Smooth muscle cell (in vitro differentiated cells): Measurements from ENCODE around the gene NKPD1. TPM values are rescaled to one million over a fixed set of nuclear protein-coding genes. Genes with fewer than 3 reads are reported as not detected.

Experiments
- DNase-seq: peaks from one replicate; lab custom pipeline; 2025; ENCODE audit not compliant: unreplicated experiment; lab: John Stamatoyannopoulos, UW
- H2AFZ ChIP-seq: fragments of 200-600 bp; sonication (generic); 2 replicates; pipeline ENCODE4 v1.6.0; 2016; ENCODE audit warnings: antibody characterized with exemption, low read depth, mild to moderate bottlenecking
- H3F3A ChIP-seq: fragments of 200-600 bp; sonication (generic); 2 replicates; pipeline ENCODE4 v1.6.0; 2017; ENCODE audit warnings: antibody characterized with exemption, low read depth
- H3K27ac ChIP-seq: fragments of 200-600 bp; sonication (generic); 2 replicates; pipeline ENCODE4 v1.5.1; 2016; ENCODE audit warnings: low read depth, mild to moderate bottlenecking
- H3K27me3 ChIP-seq: fragments of 200-600 bp; sonication (generic); 2 replicates; pipeline ENCODE4 v1.6.1; 2016; ENCODE audit warnings: low read depth, mild to moderate bottlenecking
- H3K36me3 ChIP-seq: fragments of 200-600 bp; sonication (generic); 2 replicates; pipeline ENCODE4 v1.5.1; 2016; ENCODE audit warnings: low read depth
- H3K4me1 ChIP-seq: fragments of 200-600 bp; sonication (generic); 2 replicates; pipeline ENCODE4 v1.5.1; 2016; ENCODE audit warnings: low read depth
- H3K4me2 ChIP-seq: fragments of 200-600 bp; sonication (generic); 2 replicates; pipeline ENCODE4 v1.6.0; 2016; ENCODE audit warnings: mild to moderate bottlenecking
- H3K4me3 ChIP-seq: fragments of 200-600 bp; sonication (generic); 2 replicates; pipeline ENCODE4 v1.5.1; 2016; ENCODE audit warnings: mild to moderate bottlenecking
- H3K79me2 ChIP-seq: fragments of 200-600 bp; sonication (generic); 2 replicates; pipeline ENCODE4 v1.6.0; 2016; ENCODE audit warnings: low read depth, mild to moderate bottlenecking
- H3K9ac ChIP-seq: fragments of 200-600 bp; sonication (generic); 2 replicates; pipeline ENCODE4 v1.6.0; 2016; ENCODE audit warnings: low read depth
- H3K9me3 ChIP-seq: fragments of 200-600 bp; sonication (generic); replicated peaks from 2 replicates; pipeline ENCODE4 v1.5.1; 2016; ENCODE audit warnings: low read depth
- H4K20me1 ChIP-seq: fragments of 200-600 bp; sonication (generic); 2 replicates; pipeline ENCODE4 v1.6.0; 2016; ENCODE audit warnings: low read depth
- WGBS: methylation state at CpG from one replicate; pipeline ENCODE4 v1.1.7; 2016; ENCODE audit warnings: low lambda C conversion rate; 5-methylcytosine and 5-hydroxymethylcytosine counted together
- polyA plus RNA-seq: library from polyadenylated mRNA; unstranded; fragments of >200 nt; fragmentation: Nextera tagmentation; extraction: Ambion mirVana; gene quantifications from 2 replicates; pipeline ENCODE4 v1.2.1, GENCODE V29; 2016
- total RNA-seq: library from RNA; depleted of rRNA; stranded (reverse); fragments of >200 nt; gene quantifications from 2 replicates; pipeline ENCODE4 v1.2.3, GENCODE V29; 2014
- TF ChIP-seq, protein P1 (sequence below): fragments of 200-600 bp; sonication (generic); IDR thresholded peaks from 2 replicates; pipeline ENCODE4 v1.5.1; 2017; ENCODE audit warnings: borderline replicate concordance, mild to moderate bottlenecking, antibody characterized with exemption; ENCODE audit not compliant: insufficient read depth, poor library complexity, severe bottlenecking

The NKPD1 gene
- total and polyA plus RNA-seq, 2 experiments from 2014 or later = 0.13 to 1.6 TPM

DNA sequence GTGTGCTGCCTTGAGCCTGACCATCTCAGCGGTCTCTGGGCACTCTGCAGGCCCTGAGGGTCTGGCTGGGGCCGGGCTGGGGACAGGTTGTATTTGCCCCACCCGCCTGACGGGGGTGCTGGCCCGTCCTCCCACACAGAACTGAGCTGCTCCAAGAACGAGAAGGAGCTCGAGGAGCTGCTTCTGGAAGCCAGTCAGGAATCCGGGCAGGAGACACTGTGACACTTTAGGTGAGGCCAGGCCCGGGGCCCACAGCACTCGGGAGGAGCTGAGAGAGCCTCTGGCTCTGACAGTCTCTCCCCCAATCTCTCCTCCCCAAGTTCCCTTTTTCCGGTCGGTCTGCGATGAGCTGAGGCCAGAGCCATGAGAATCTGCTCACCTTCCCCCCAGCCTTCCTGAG is 14.5 kb downstream of the NKPD1 start:
- Histone ChIP-seq H3K27me3 (peaks cover 1% of the 10 kb centered on the region), H3K9me3 (no peaks in the 10 kb centered on the region), H3F3A (no peaks in the 10 kb centered on the region), H3K36me3 (no peaks in the 10 kb centered on the region), H4K20me1 (no peaks in the 10 kb centered on the region), H3K4me3 (no peak overlapping the region), H3K27ac (no peak overlapping the region), H3K4me2 (no peak overlapping the region), H3K9ac (no peak overlapping the region), H3K4me1 (no peaks in the 10 kb centered on the region), H3K79me2 (no peaks in the 10 kb centered on the region), H2AFZ (no peak overlapping the region)
- no peak for DNase-seq
- 87% methylated on average over 13 of the region's 13 CpGs for WGBS
- TF ChIP-seq, protein P1, sequence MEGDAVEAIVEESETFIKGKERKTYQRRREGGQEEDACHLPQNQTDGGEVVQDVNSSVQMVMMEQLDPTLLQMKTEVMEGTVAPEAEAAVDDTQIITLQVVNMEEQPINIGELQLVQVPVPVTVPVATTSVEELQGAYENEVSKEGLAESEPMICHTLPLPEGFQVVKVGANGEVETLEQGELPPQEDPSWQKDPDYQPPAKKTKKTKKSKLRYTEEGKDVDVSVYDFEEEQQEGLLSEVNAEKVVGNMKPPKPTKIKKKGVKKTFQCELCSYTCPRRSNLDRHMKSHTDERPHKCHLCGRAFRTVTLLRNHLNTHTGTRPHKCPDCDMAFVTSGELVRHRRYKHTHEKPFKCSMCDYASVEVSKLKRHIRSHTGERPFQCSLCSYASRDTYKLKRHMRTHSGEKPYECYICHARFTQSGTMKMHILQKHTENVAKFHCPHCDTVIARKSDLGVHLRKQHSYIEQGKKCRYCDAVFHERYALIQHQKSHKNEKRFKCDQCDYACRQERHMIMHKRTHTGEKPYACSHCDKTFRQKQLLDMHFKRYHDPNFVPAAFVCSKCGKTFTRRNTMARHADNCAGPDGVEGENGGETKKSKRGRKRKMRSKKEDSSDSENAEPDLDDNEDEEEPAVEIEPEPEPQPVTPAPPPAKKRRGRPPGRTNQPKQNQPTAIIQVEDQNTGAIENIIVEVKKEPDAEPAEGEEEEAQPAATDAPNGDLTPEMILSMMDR = no peak

DNA sequence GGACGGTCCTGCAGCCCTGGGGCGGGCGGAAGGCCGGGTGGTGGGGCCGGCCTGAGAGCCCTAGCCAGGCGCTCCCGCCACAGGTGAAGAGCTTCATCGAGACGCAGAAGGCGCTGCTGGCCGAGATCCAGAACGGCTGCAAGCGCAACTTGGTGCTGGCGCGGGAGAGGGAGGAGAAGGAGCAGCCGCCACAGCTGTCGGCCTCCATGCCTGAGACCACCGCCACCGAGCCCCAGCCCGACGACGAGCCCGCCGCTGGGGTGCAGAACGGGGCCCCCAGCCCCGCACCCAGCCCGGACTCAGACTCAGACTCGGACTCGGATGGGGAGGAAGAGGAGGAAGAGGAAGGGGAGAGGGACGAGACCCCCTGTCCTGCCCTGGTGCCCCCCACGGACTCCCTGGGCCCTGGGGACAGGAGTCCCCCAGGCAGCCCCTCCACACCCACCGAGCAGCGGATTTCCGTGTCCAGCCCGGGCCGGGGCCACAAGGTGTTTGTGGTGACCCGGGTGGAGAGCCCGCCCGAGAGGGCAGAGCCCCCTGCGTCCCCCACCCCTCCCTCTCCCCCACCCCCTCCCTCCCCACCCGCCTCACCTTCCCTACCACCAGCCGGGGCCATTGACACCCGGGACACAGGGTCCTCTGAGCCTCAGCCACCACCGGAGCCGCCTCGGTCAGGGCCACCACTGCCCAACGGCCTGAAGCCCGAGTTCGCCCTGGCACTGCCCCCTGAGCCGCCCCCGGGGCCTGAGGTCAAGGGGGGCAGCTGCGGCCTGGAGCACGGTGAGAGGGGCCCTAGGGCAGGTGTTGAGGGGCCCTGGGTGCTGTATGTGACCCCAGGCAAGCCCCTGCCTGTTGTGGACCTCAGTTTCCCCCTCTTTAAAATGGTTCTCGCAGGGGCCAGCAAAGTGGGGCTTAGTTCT is 15.3 kb downstream of the NKPD1 start:
- H3K27ac ChIP-seq = no peak overlapping the region
- H3K79me2 ChIP-seq = no peaks in the 10 kb centered on the region
- 96% methylated on average over 36 of the region's 54 CpGs for WGBS
- no peaks in the 10 kb centered on the region for H3K9me3 ChIP-seq
- peaks cover 5% of the 10 kb centered on the region for H4K20me1 ChIP-seq
- no peak overlapping the region for H2AFZ ChIP-seq
- H3F3A ChIP-seq = no peaks in the 10 kb centered on the region
- no peak overlapping the region for H3K4me3 ChIP-seq
- no peaks in the 10 kb centered on the region for H3K36me3 ChIP-seq
- H3K4me2 ChIP-seq = no peak overlapping the region
- DNase-seq = no peak
- TF ChIP-seq, protein P1 = no peak
- H3K9ac ChIP-seq = no peak overlapping the region
- H3K4me1 ChIP-seq = no peaks in the 10 kb centered on the region
- H3K27me3 ChIP-seq = no peaks in the 10 kb centered on the region

DNA sequence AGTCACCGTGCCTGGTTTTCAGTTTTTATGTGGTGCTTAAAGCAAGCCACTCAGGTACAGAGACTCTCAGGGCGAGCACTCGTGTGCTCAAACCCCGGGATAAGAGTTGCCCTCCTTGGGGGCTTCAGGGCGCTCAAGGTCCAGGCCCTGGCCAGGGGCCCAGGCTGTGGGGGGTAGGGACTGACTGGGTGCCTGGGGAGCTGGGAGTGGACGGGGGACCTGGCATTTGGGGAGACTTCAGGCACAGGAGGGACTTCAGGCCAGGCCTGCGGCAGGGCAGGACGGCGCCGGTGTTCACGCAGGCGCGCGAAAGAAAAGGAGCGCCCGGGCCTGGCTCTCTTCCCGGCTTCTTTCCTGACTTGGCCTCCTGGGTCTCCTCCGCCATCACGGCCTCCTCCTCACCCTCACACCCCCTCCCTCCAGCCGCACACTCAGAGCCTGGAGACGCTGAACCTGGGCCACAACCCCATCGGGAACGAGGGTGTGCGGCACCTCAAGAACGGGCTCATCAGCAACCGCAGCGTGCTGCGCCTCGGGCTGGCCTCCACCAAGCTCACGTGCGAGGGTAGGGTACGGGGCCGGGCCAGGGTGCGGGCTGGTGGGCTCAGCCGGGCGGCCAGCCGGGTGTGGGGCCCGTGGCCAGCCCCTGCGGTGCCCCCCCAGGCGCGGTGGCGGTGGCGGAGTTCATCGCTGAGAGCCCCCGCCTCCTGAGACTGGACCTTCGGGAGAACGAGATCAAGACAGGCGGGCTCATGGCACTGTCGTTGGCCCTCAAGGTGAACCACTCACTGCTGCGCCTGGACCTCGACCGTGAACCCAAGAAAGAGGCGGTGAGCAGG is 16.1 kb downstream of the NKPD1 start:
- 97% methylated on average over 50 of the region's 53 CpGs for WGBS
- H3K9ac ChIP-seq = no peak overlapping the region
- H3K27me3 ChIP-seq = no peaks in the 10 kb centered on the region
- H3K4me3 ChIP-seq = no peak overlapping the region
- no peak overlapping the region for H3K27ac ChIP-seq
- H3K4me2 ChIP-seq = no peak overlapping the region
- no peaks in the 10 kb centered on the region for H3K9me3 ChIP-seq
- TF ChIP-seq, protein P1 = no peak
- H3F3A ChIP-seq = no peaks in the 10 kb centered on the region
- H3K36me3 ChIP-seq = no peaks in the 10 kb centered on the region
- no peaks in the 10 kb centered on the region for H3K4me1 ChIP-seq
- no peaks in the 10 kb centered on the region for H3K79me2 ChIP-seq
- peaks cover 14% of the 10 kb centered on the region for H4K20me1 ChIP-seq
- DNase-seq = no peak
- no peak overlapping the region for H2AFZ ChIP-seq
